Mesodermal cell (in vitro differentiated cells): ENCODE data around the gene HTR2C. TPM values are rescaled to one million over a fixed set of nuclear protein-coding genes. Genes with fewer than 3 reads are reported as not detected.
A peak's percentile ranks its signal among the peaks of the same experiment; 100 is the strongest.

Experiments
- H3K27ac ChIP-seq: 2 replicates; pipeline ENCODE4 v1.7.0; 2013; ENCODE audit warnings: mild to moderate bottlenecking, low read depth, low read length, moderate library complexity; ENCODE audit not compliant: severe bottlenecking
- H3K36me3 ChIP-seq: 2 replicates; pipeline ENCODE4 v1.7.1; 2013; ENCODE audit warnings: mild to moderate bottlenecking, low read length, moderate library complexity; ENCODE audit not compliant: control insufficient read depth, insufficient read depth
- H3K4me1 ChIP-seq: one replicate; pipeline ENCODE4 v1.7.1; 2013; ENCODE audit warnings: mild to moderate bottlenecking, low read length; ENCODE audit not compliant: insufficient read depth, control insufficient read depth, poor library complexity, severe bottlenecking
- H3K4me3 ChIP-seq: 2 replicates; pipeline ENCODE4 v1.7.0; 2013; ENCODE audit warnings: low read length, control low read depth, mild to moderate bottlenecking; ENCODE audit not compliant: insufficient read depth, poor library complexity, severe bottlenecking; ENCODE audit errors: extremely low read depth
- H3K9me3 ChIP-seq: 2 replicates; pipeline ENCODE4 v1.7.1; 2013; ENCODE audit warnings: mild to moderate bottlenecking, low read length, moderate library complexity; ENCODE audit not compliant: control insufficient read depth
- WGBS, 2 experiments: methylation state at CpG; one replicate each; pipeline ENCODE4 v1.1.5; 2013; ENCODE audit warnings: missing lambda C conversion rate in 2 of 2; ENCODE audit not compliant: insufficient coverage in 2 of 2; 5-methylcytosine and 5-hydroxymethylcytosine counted together
- polyA plus RNA-seq, 2 experiments: library from polyadenylated mRNA; stranded (reverse); fragments of 50-300 nt; gene quantifications; one replicate each; pipeline ENCODE4 v1.2.3, GENCODE V29; 2013

HTR2C gene
- polyA plus RNA-seq (2013, experiment 1 of 2): 0.41 TPM
- polyA plus RNA-seq (2013, experiment 2 of 2): 0.35 TPM

GRCh38 chrX:114583646-114584374, at the start of gene HTR2C:
Gene HTR2C, plus strand, starts transcription at chrX:114584086. Its CDS starts 142,851 bp downstream, at chrX:114726937.
- H3K9me3 ChIP-seq: no peaks in the 10 kb centered on the region
- peak within 1 kb of the TSS; percentile 37 for H3K4me3 ChIP-seq
- no peaks in the 10 kb centered on the region for H3K36me3 ChIP-seq
- peaks cover 3% of the 10 kb centered on the region for H3K4me1 ChIP-seq
- 9 to 12% methylated on average over 12 to 15 of the region's 34 CpGs for WGBS, 2 experiments
- no peak within 1 kb of the TSS for H3K27ac ChIP-seq

DNA sequence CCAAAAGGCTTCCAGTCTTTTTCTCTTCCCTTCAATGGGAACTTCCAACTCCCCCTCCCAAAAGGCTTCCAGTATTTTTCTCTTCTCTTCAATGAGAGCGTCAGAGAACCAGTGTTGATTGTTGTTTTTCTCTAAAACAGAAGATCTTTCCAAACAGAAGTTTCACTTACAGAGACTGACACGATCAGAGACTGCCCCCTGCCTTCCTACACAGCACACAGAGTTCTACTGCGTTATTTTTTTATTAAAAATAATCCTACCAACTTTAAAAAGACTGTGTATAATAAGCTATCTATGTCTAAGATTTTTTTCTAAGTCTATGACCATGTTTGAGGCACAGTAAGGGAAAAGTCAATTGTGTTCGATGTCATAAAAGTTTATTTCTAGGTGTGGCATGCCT, 3.5 kb upstream of the HTR2C start:
- H3K27ac ChIP-seq: no peak overlapping the region
- H3K9me3 ChIP-seq: no peaks in the 10 kb centered on the region
- WGBS, 2 experiments: 80% methylated on average over 1 of the region's 4 CpGs; no CpG with 5 or more reads in 1 of the 2 experiments
- H3K4me1 ChIP-seq: peaks cover 3% of the 10 kb centered on the region
- no peaks in the 10 kb centered on the region for H3K36me3 ChIP-seq
- H3K4me3 ChIP-seq: no peak overlapping the region

DNA sequence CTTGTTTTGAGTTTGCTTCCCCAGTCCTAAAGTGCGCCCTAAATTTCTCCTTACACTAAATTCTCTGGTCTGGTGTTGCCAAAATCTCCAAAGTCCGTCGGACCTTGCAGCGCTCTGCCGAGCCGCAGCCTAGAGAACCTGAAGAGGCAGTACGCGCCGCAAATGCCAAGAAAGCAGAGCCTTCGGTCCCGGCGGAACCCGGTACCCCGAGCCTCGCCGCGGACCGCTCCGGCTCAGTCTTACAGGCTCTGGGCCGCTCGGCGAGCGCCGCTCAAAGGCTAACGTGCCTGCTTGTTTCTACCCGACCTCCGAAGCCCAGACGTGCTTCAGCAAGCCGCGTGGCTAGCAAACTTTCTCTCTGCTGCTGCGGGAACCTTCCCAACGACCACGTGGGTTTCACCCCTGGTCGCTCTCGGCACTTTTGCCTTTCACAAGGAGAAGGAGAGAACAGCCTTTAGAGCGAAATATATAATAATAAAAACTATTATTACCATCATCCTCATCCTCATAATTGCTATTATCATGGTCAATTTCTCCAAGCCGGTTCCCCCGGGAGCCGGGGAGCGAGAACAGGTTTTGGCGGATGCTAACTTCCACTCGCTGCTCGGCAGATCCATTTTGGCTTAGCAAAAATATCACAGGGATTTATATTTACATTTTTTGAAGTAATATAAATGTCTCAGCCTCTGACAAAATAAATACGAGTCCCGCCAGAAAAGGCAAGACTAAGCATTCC, 2.2 kb upstream of the HTR2C start:
- WGBS, 2 experiments: 0% methylated on average over 2 to 4 of the region's 45 CpGs
- no peaks in the 10 kb centered on the region for H3K36me3 ChIP-seq
- H3K9me3 ChIP-seq: no peaks in the 10 kb centered on the region
- peaks cover 3% of the 10 kb centered on the region for H3K4me1 ChIP-seq
- H3K4me3 ChIP-seq: peak overlapping the region; percentile 14
- H3K27ac ChIP-seq: no peak overlapping the region

- H3K4me1 ChIP-seq: peaks cover 3% of the 10 kb centered on the region
- H3K9me3 ChIP-seq: no peaks in the 10 kb centered on the region
- WGBS, 2 experiments: 27% methylated on average over 6 of the region's 12 CpGs; no CpG with 5 or more reads in 1 of the 2 experiments
- no peak overlapping the region for H3K27ac ChIP-seq
- H3K4me3 ChIP-seq: no peak overlapping the region
- no peaks in the 10 kb centered on the region for H3K36me3 ChIP-seq
These were observed 1.6 kb upstream of the HTR2C start for GRCh38 chrX:114582264-114582632.

GRCh38 chrX:114582698-114583395, 1.0 kb upstream of the HTR2C start:
- H3K9me3 ChIP-seq: no peaks in the 10 kb centered on the region

GRCh38 chrX:114584375-114584943, 573 bp downstream of the HTR2C start:
- WGBS, 2 experiments: 0 to 3% methylated on average over 3 to 20 of the region's 56 CpGs
- peaks cover 3% of the 10 kb centered on the region for H3K4me1 ChIP-seq
- no peaks in the 10 kb centered on the region for H3K36me3 ChIP-seq
- H3K27ac ChIP-seq: no peak overlapping the region
- H3K4me3 ChIP-seq: peak overlapping the region; percentile 37
- no peaks in the 10 kb centered on the region for H3K9me3 ChIP-seq

More at GRCh38 chrX:114582698-114583395, 1.0 kb upstream of the HTR2C start:
- Histone ChIP-seq H3K27ac (no peak overlapping the region), H3K4me1 (peaks cover 3% of the 10 kb centered on the region), H3K4me3 (no peak overlapping the region), H3K36me3 (no peaks in the 10 kb centered on the region)
- WGBS, 2 experiments: 3 to 4% methylated on average over 11 to 13 of the region's 36 CpGs

DNA sequence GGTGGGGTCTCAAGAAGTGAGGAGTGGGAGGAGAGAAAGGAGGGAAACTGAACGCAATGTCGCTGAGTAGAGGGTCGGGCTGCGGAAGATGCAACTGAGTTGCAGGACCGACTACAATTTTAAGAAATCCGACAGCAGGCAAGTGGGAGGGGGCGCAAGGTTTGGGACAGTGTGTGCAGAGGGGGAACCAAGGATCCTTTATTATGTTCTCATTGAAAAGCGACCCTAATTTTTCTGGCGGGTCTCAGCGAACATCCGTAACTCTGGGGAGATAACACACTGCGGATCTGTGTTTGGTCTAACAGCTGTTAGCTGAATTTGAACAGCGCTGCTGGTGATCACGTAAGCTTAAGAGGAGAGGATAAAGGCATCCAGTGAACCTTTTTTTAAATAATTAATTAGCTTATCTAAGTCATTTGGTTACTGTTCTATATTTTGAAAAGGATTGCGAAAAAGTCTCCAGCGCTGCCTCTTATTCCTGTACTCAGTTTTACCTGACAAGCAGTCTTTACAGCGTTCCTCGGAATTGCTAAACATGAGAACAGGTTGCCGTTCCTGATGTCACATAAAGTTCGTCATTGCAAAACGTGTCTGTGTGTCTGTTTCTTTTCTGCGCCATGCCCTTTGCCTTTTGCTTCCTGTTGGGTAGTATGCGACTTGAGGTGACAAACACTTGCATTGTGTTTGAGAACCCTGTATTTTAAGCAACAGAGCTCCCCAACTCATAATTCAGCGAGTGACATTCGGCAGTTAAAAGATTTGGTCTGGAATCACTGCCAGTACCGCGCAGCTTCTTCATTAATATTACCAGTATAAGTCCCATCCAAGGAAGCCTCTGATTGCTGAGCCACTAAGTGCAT, 1.3 kb downstream of the HTR2C start:
- no peak overlapping the region for H3K27ac ChIP-seq
- WGBS, 2 experiments: 1 to 4% methylated on average over 4 to 11 of the region's 27 CpGs
- H3K4me1 ChIP-seq: peaks cover 3% of the 10 kb centered on the region
- H3K4me3 ChIP-seq: peak overlapping the region; percentile 37
- H3K9me3 ChIP-seq: no peaks in the 10 kb centered on the region
- no peaks in the 10 kb centered on the region for H3K36me3 ChIP-seq

DNA sequence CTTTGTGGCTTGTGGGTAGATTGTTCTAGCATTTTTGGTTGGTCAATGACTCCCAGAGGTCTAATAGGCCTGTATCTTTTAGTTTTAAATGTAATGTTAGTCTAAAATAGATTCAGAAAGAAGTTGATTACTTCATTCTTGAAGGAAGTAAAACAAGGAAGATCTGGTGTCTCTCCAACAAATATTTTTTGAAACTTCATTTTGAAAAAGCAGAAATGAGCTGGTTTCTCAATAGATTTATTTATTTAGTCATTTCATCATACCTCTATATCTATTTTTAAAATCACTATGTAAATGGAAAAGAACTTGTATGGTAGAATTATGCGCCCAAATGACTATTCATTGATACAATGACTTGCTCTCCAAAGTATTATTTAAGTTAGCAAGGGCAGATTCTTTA, 7.2 kb downstream of the HTR2C start:
- Histone ChIP-seq H3K9me3 (no peaks in the 10 kb centered on the region), H3K4me1 (no peaks in the 10 kb centered on the region), H3K4me3 (no peak overlapping the region), H3K36me3 (no peaks in the 10 kb centered on the region), H3K27ac (no peak overlapping the region)
- no CpG with 5 or more reads among the region's 1 CpG for WGBS, 2 experiments

DNA sequence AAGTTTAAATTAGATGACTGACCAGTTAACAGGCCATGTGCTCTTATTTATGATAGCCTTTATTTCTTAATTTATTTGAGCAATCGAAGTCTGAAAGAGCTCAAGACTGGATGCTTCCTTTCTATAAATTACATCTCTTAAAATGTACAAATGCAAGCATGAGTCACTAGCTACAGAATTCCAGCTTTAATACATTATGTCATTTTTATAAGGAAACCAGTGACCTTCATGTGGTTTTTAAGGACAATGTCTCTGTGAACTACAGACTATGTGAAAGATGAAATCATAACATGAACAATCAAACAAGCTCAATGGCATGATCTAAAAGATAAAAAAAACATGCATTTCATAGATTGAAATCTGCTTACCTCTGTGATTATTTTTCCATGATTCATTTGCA, 15.4 kb downstream of the HTR2C start:
- Histone ChIP-seq H3K9me3 (no peaks in the 10 kb centered on the region), H3K4me1 (no peaks in the 10 kb centered on the region), H3K27ac (no peak overlapping the region), H3K4me3 (no peak overlapping the region), H3K36me3 (no peaks in the 10 kb centered on the region)
- WGBS, 2 experiments: no CpG with 5 or more reads among the region's 1 CpG

- Histone ChIP-seq H3K36me3 (no peaks in the 10 kb centered on the region), H3K9me3 (no peaks in the 10 kb centered on the region), H3K4me3 (no peak overlapping the region), H3K27ac (no peak overlapping the region), H3K4me1 (no peaks in the 10 kb centered on the region)
- no CpG with 5 or more reads among the region's 4 CpGs for whole genome bisulfite sequencing, 2 experiments
These were observed 16.0 kb downstream of the HTR2C start for GRCh38 chrX:114599911-114600310.
